Measurements from ENCODE around the gene CFI. TPM values are rescaled to one million over a fixed set of nuclear protein-coding genes. Genes with fewer than 3 reads are reported as not detected.
"Not testable (repeated sequence)": the region's sequence is repeated elsewhere in the genome, so short reads cannot be mapped to it uniquely, and the experiment has no call there.

Gene CFI
- total and polyA plus RNA-seq, 2 of the 4 experiments (the other 2 are of a cell fraction): 0.12 to 0.18 TPM

- BruUV-seq (replicated peaks); H3K56ac ChIP-seq (ENCODE audit: extremely low read depth, insufficient read depth, low read length); H4K8ac ChIP-seq (ENCODE audit: low read depth in 2 of 2, low read length in 2 of 2); H3K9ac ChIP-seq (ENCODE audit: low read depth, low read length); H3K4me3 ChIP-seq (ENCODE audit: insufficient read depth, low read depth, low read length); H3K9me1 ChIP-seq (ENCODE audit: insufficient read depth, low read length); H3K14ac ChIP-seq (replicated peaks; ENCODE audit: low read depth, low read length); H2BK15ac ChIP-seq (ENCODE audit: low read depth, low read length); H2BK20ac ChIP-seq (ENCODE audit: low read depth, low read length); H3K27me3 ChIP-seq (ENCODE audit: control insufficient read depth, insufficient read depth, low read length); H3K4me2 ChIP-seq (ENCODE audit: low read depth, low read length); H3K4ac ChIP-seq (ENCODE audit: low read depth, low read length); DNase-seq; H2AFZ ChIP-seq (replicated peaks; ENCODE audit: low read length, poor library complexity); H2BK120ac ChIP-seq (ENCODE audit: low read depth, low read length); in situ Hi-C loops (cut with MboI; ENCODE audit: low sequenced_read_pairs); H3K79me1 ChIP-seq (ENCODE audit: low read depth in 1 of 2, low read length in 2 of 2); dilution Hi-C loops (cut with HindIII; ENCODE audit: low sequenced_read_pairs, unreplicated experiment); H4K20me1 ChIP-seq (ENCODE audit: insufficient read depth, low read length); H2AK5ac ChIP-seq (ENCODE audit: low read depth, low read length); H3K36me3 ChIP-seq (ENCODE audit: control insufficient read depth, insufficient read depth, low read length); H2BK5ac ChIP-seq (ENCODE audit: low read depth, low read length, poor library complexity, severe bottlenecking); H3K4me1 ChIP-seq (ENCODE audit: control insufficient read depth, insufficient read depth, low read length); ATAC-seq (ENCODE audit: low read depth); H2AK9ac ChIP-seq (replicated peaks; ENCODE audit: low read depth, low read length, poor library complexity); H3K23ac ChIP-seq (ENCODE audit: low read depth, low read length); H4K5ac ChIP-seq (ENCODE audit: low read depth, low read length); intact Hi-C loops (cut with micrococcal nuclease); H3K18ac ChIP-seq (ENCODE audit: low read depth, low read length); H3K9me3 ChIP-seq (ENCODE audit: control insufficient read depth, insufficient read depth, low read length); H4K91ac ChIP-seq (ENCODE audit: insufficient read depth, low read depth, low read length); H3K27ac ChIP-seq (ENCODE audit: insufficient read depth, low read length); POLR2A ChIA-PET (ENCODE audit: unreplicated experiment): not testable (repeated sequence)
- WGBS, 2 experiments (ENCODE audit: extremely low coverage in 2 of 2, insufficient read length in 1 of 2): no CpG with 5 or more reads among the region's 2 CpGs
- CTCF ChIA-PET: interaction anchor here (1.2 kb wide), 1 partner anchor 17 kb away, joined by 4 read pairs; no protein-coding TSS in a partner anchor
Measured at GRCh38 chr4:109782092-109782491, 19.7 kb downstream of the CFI start.
